Rectal smooth muscle tissue (tissue), 1 donor: Measurements from ENCODE around the gene TARDBP.
"Not testable (repeated sequence)": the region's sequence is repeated elsewhere in the genome, so short reads cannot be mapped to it uniquely, and the experiment has no call there.

Experiments
- H3K27ac ChIP-seq: one replicate; pipeline ENCODE4 v1.7.0; 2013; ENCODE audit warnings: low read depth, low read length, inconsistent platforms
- H3K27me3 ChIP-seq: one replicate; pipeline ENCODE4 v1.7.0; 2013; ENCODE audit warnings: low read length; ENCODE audit not compliant: control insufficient read depth, insufficient read depth
- H3K36me3 ChIP-seq: one replicate; pipeline ENCODE4 v1.7.0; 2013; ENCODE audit warnings: low read length; ENCODE audit not compliant: control insufficient read depth, insufficient read depth
- H3K4me1 ChIP-seq: one replicate; pipeline ENCODE4 v1.7.0; 2013; ENCODE audit warnings: low read length; ENCODE audit not compliant: control insufficient read depth, insufficient read depth
- H3K4me3 ChIP-seq: one replicate; pipeline ENCODE4 v1.7.0; 2013; ENCODE audit warnings: low read length
- H3K9ac ChIP-seq: one replicate; pipeline ENCODE4 v1.7.0; 2013; ENCODE audit warnings: low read length

TARDBP gene

DNA sequence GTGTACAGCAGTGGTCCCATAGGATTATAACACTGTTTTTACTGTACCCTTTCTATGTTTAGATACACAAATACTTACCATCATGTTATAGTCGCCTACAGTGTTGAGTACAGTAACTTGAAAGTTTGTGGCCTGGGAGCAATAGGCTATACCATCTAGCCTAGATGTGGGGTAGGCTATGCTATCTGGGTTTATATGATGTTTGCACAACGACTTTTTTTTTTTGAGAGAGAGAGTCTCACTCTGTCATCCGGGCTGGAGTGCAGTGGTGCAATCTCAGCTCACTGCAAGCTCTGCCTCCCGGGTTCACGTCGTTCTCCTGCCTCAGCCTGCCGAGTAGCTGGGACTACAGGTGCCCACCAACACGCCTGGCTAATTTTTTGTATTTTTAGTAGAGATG lies 6.9 kb downstream of the TARDBP start:
- H3K4me3 ChIP-seq, H3K9ac ChIP-seq, H3K4me1 ChIP-seq, H3K27me3 ChIP-seq, H3K27ac ChIP-seq: not testable (repeated sequence)
- peaks cover 44% of the 10 kb centered on the region for H3K36me3 ChIP-seq

GRCh38 chr1:11019971-11020370 lies 7.5 kb downstream of the TARDBP start:
- Histone ChIP-seq H3K27ac (no peak overlapping the region), H3K27me3 (no peaks in the 10 kb centered on the region), H3K4me1 (no peaks in the 10 kb centered on the region), H3K4me3 (no peak overlapping the region), H3K9ac (no peak overlapping the region), H3K36me3 (peaks cover 42% of the 10 kb centered on the region)

DNA sequence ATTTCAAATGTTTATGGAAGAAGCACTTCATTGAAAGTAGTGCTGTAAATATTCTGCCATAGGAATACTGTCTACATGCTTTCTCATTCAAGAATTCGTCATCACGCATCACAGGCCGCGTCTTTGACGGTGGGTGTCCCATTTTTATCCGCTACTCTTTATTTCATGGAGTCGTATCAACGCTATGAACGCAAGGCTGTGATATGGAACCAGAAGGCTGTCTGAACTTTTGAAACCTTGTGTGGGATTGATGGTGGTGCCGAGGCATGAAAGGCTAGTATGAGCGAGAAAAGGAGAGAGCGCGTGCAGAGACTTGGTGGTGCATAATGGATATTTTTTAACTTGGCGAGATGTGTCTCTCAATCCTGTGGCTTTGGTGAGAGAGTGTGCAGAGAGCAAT lies 10.7 kb downstream of the TARDBP start:
- no peaks in the 10 kb centered on the region for H3K4me1 ChIP-seq
- no peaks in the 10 kb centered on the region for H3K27me3 ChIP-seq
- no peak overlapping the region for H3K4me3 ChIP-seq
- H3K9ac ChIP-seq: no peak overlapping the region
- peaks cover 42% of the 10 kb centered on the region for H3K36me3 ChIP-seq
- H3K27ac ChIP-seq: no peak overlapping the region

DNA sequence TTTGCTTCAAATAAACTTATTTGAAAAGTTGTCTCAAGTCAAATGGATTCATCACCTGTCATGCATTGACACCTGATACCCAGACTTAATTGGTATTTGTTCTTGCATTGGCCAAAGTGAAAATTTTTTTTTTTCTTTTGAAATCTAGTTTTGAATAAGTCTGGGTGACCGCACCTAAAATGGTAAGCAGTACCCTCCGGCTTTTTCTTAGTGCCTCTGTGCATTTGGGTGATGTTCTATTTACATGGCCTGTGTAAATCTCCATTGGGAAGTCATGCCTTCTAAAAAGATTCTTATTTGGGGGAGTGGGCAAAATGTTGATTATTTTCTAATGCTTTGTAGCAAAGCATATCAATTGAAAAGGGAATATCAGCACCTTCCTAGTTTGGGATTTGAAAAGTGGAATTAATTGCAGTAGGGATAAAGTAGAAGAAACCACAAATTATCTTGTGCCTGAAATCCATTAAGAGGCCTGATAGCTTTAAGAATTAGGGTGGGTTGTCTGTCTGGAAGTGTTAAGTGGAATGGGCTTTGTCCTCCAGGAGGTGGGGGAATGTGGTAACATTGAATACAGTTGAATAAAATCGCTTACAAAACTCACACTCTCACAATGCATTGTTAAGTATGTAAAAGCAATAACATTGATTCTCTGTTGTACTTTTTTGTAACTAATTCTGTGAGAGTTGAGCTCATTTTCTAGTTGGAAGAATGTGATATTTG lies 11.9 kb downstream of the TARDBP start:
- Histone ChIP-seq H3K4me1 (no peaks in the 10 kb centered on the region), H3K9ac (no peak overlapping the region), H3K4me3 (no peak overlapping the region), H3K27ac (no peak overlapping the region), H3K36me3 (peaks cover 40% of the 10 kb centered on the region), H3K27me3 (no peaks in the 10 kb centered on the region)

GRCh38 chr1:11024874-11025203 lies 12.4 kb downstream of the TARDBP start:
- H3K36me3 ChIP-seq: peaks cover 38% of the 10 kb centered on the region
- no peaks in the 10 kb centered on the region for H3K4me1 ChIP-seq
- H3K27ac ChIP-seq: no peak overlapping the region
- no peak overlapping the region for H3K9ac ChIP-seq
- no peaks in the 10 kb centered on the region for H3K27me3 ChIP-seq
- H3K4me3 ChIP-seq: no peak overlapping the region

DNA sequence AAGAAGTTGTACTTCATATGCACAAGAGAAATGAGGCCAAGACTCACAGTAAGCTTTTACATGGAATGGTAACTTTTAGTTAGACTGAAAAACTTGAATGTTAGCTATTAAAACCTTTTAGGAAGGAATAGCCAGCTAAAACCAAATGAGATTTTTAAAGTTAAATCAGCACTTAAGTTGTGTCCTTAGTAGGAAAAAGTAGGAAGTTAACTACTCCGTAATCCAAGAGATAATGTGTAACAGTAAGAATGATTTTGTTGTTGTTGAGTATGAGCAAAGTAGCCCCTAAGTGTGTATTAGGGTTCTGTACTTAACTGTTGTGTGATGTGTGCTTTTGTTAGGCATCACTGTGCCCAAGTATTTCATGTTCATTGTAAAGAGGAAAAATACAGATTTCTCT lies 13.2 kb downstream of the TARDBP start:
- no peaks in the 10 kb centered on the region for H3K4me1 ChIP-seq
- H3K9ac ChIP-seq: no peak overlapping the region
- peaks cover 32% of the 10 kb centered on the region for H3K36me3 ChIP-seq
- H3K27me3 ChIP-seq: no peaks in the 10 kb centered on the region
- no peak overlapping the region for H3K4me3 ChIP-seq
- H3K27ac ChIP-seq: no peak overlapping the region

GRCh38 chr1:11026052-11026451 lies 13.6 kb downstream of the TARDBP start:
- Histone ChIP-seq H3K4me3 (no peak overlapping the region), H3K9ac (no peak overlapping the region), H3K36me3 (peaks cover 28% of the 10 kb centered on the region), H3K27me3 (no peaks in the 10 kb centered on the region), H3K4me1 (no peaks in the 10 kb centered on the region), H3K27ac (no peak overlapping the region)

DNA sequence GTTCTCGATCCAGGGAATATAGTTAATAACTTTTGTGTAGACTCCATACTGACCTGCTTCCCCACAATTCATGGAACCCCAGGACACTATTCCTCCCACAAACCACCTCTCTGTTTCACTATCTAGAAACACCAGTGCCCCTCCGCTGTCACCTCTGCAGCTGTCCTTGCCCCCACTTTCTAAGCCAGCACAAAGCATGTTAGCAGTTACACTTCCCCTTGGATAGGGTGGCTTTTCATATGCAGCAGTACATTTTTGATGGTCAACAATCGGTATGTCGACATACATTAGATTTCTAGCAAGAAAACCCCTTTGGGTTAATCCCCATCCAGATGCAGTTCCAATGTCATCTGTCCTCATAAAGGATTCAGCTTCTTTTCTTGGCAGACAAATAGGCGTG lies 14.4 kb downstream of the TARDBP start:
- H3K36me3 ChIP-seq: peaks cover 21% of the 10 kb centered on the region
- H3K9ac ChIP-seq: no peak overlapping the region
- H3K27ac ChIP-seq: no peak overlapping the region
- no peaks in the 10 kb centered on the region for H3K4me1 ChIP-seq
- no peak overlapping the region for H3K4me3 ChIP-seq
- H3K27me3 ChIP-seq: no peaks in the 10 kb centered on the region

GRCh38 chr1:11027316-11027715 lies 14.9 kb downstream of the TARDBP start:
- H3K9ac ChIP-seq: no peak overlapping the region
- H3K27me3 ChIP-seq: no peaks in the 10 kb centered on the region
- no peak overlapping the region for H3K4me3 ChIP-seq
- no peak overlapping the region for H3K27ac ChIP-seq
- H3K4me1 ChIP-seq: no peaks in the 10 kb centered on the region
- H3K36me3 ChIP-seq: peaks cover 17% of the 10 kb centered on the region

- no peak overlapping the region for H3K9ac ChIP-seq
- H3K36me3 ChIP-seq: peaks cover 15% of the 10 kb centered on the region
- H3K27me3 ChIP-seq: no peaks in the 10 kb centered on the region
- H3K4me3 ChIP-seq: no peak overlapping the region
- no peaks in the 10 kb centered on the region for H3K4me1 ChIP-seq
- H3K27ac ChIP-seq: no peak overlapping the region
Measured at GRCh38 chr1:11028018-11028417, 15.6 kb downstream of the TARDBP start.

DNA sequence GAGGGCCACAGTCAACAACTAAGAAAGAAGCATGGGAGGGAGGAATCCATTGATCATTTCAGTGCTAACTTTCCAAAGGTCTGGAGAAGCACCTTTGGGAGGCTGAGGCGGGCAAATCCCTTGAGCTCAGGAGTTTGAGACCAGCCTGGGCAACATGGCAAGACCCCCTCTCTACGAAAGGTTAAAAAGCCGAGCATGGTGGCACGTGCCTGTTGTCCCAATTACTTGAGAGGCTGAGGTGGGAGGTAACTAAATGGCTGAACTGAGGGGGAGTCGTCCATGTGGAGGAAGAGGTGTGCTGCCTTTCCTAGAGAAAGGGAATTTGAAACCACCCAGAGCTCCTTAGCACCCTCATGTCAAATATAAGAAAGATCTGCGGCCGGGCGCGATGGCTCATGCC lies 18.4 kb downstream of the TARDBP start:
- H3K4me3 ChIP-seq: no peak overlapping the region
- H3K36me3 ChIP-seq: peaks cover 7% of the 10 kb centered on the region
- no peak overlapping the region for H3K27ac ChIP-seq
- H3K9ac ChIP-seq: no peak overlapping the region
- no peaks in the 10 kb centered on the region for H3K27me3 ChIP-seq
- H3K4me1 ChIP-seq: no peaks in the 10 kb centered on the region

GRCh38 chr1:11031624-11032262 lies 19.3 kb downstream of the TARDBP start:
- H3K9ac ChIP-seq: no peak overlapping the region
- no peaks in the 10 kb centered on the region for H3K4me1 ChIP-seq

More at GRCh38 chr1:11031624-11032262, 19.3 kb downstream of the TARDBP start:
- H3K27me3 ChIP-seq: no peaks in the 10 kb centered on the region
- no peak overlapping the region for H3K4me3 ChIP-seq
- H3K27ac ChIP-seq: no peak overlapping the region
- H3K36me3 ChIP-seq: peaks cover 4% of the 10 kb centered on the region
